K562 (cell line): ENCODE data around the gene CPA4. TPM values are rescaled to one million over a fixed set of nuclear protein-coding genes. Genes with fewer than 3 reads are reported as not detected.
A peak's percentile ranks its signal among the peaks of the same experiment; 100 is the strongest.

Experiments
- CEBPB ChIP-seq: fragments of 450-650 bp; IDR thresholded peaks from 2 replicates; pipeline ENCODE4 v1.6.1; 2016; ENCODE audit warnings: missing genetic modification characterization, missing compliant biosample characterization
- CEBPG ChIP-seq, 3 experiments: fragments of 200-800 bp in 1 of 3; sonication (Bioruptor generic) in 1 of 3; sonication (generic) in 1 of 3; formaldehyde crosslinking in 1 of 3; IDR thresholded peaks in 2 of 3; conservative IDR thresholded peaks in 1 of 3; 2 replicates each; pipeline versions ENCODE4 v1.6.1 to v1.8.0; 2016 to 2022; ENCODE audit warnings: missing compliant biosample characterization in 2 of 3, missing genetic modification characterization in 2 of 3, mild to moderate bottlenecking in 1 of 3, missing genetic modification reagents in 1 of 3
- CSDE1 ChIP-seq, 2 experiments: fragments of 450-650 bp; IDR thresholded peaks; 2 replicates each; pipeline ENCODE4 v1.6.1; 2016; ENCODE audit warnings: mild to moderate bottlenecking in 1 of 2
- DEAF1 ChIP-seq: fragments of 450-650 bp; formaldehyde crosslinking; IDR thresholded peaks from 2 replicates; pipeline ENCODE4 v1.4.0; 2020; ENCODE audit warnings: mild to moderate bottlenecking, moderate library complexity
- JUND ChIP-seq, 2 experiments: IDR thresholded peaks; 2 replicates in 1 of 2; 3 replicates in 1 of 2; pipeline ENCODE4 v1.6.1; 2011; ENCODE audit warnings: borderline replicate concordance in 2 of 2, low read depth in 2 of 2, low read length in 2 of 2, improper control_type of control experiment in 1 of 2, missing biosample characterization in 1 of 2, missing genetic modification characterization in 1 of 2, missing genetic modification reagents in 1 of 2
- RB1 ChIP-seq: fragments of 450-650 bp; IDR thresholded peaks from 2 replicates; pipeline ENCODE4 v1.6.1; 2017; ENCODE audit warnings: low read depth, mild to moderate bottlenecking
- TEAD4 ChIP-seq, 2 experiments: sonication (generic) in 1 of 2; formaldehyde crosslinking in 1 of 2; IDR thresholded peaks; 2 replicates each; pipeline versions ENCODE4 v1.6.1 to v1.8.0; 2012 to 2022; ENCODE audit warnings: borderline replicate concordance in 1 of 2, inconsistent platforms in 1 of 2, low read length in 1 of 2, mild to moderate bottlenecking in 1 of 2, missing genetic modification reagents in 1 of 2
- ZFX ChIP-seq: sonication (generic); formaldehyde crosslinking; IDR thresholded peaks from 2 replicates; pipeline ENCODE4 v1.8.0; 2022; ENCODE audit warnings: mild to moderate bottlenecking, missing genetic modification reagents, moderate library complexity
- ZNF316 ChIP-seq: fragments of 450-650 bp; IDR thresholded peaks from 2 replicates; pipeline ENCODE4 v1.6.1; 2016
- ZNF57 ChIP-seq: fragments of 450-650 bp; formaldehyde crosslinking; IDR thresholded peaks from 2 replicates; pipeline ENCODE4 v1.4.0; 2020; ENCODE audit warnings: mild to moderate bottlenecking, moderate library complexity
- polyA plus RNA-seq, 8 experiments: library from polyadenylated mRNA; depleted of rRNA in 4 of 8; stranded (reverse) in 5 of 8; unstranded in 3 of 8; fragments of >200 nt; fragmentation: Nextera tagmentation in 2 of 8; fragmentation: Illumina TruSeq in 1 of 8; extraction: Ambion mirVana in 2 of 8; extraction: Trizol in 1 of 8; gene quantifications; 2 replicates each; pipeline versions ENCODE4 v1.2.1 to v1.2.3, GENCODE V29; 2011 to 2014; ENCODE audit warnings: inconsistent platforms in 1 of 8, missing spikeins in 1 of 8
- total RNA-seq, 7 experiments: library from RNA; depleted of rRNA in 6 of 7; stranded (reverse); fragments of >200 nt in 6 of 7; fragmentation: Illumina TruSeq in 2 of 7; extraction: Trizol in 2 of 7; gene quantifications; 2 replicates each; pipeline versions ENCODE4 v1.2.1 to v1.2.3, GENCODE V29; 2011 to 2021; ENCODE audit warnings: low replicate concordance in 1 of 7

CPA4 gene
- total and polyA plus RNA-seq, 9 of the 15 experiments (the other 6 are each of a cell fraction or from before 2014, with no cell fraction given): not detected

DNA sequence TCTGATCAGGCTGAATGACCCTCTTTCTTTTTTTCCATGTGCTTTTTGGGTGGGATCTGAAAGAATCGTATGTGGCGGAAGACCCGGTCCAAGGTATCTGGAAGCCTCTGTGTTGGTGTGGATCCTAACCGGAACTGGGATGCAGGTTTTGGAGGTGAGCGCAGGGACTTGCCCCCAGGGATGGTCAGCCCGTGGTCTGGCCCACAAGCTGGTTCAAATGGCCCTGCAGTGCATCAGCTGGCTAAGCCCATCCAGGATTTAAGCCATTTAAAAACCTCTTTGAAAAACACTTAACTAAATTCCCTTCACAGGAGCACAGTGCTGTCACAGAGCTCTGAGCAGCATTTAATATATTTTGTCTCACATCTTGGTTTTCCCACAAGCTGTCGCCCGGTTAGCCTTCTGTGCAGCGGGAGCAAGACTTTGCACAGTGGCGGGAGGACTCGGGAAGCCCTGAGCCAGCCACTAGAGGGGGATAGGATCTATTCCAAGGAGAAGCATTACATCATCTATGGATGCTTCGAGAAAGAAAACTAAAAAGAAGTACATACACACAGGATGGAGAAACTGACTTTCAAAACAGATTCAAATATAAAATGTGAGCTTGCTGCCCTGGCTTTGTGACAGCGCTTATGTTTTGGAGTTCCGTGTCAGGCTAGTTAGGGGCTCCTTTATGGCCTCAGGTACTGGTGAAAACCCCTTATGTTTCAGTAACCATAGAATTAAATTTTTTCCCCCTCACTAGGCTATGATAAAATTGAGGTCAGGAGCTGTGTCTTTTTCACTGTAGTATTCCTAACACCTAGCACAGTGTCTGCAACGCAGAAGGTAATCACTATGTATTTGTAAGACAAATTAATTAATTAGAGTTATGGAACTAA is 15.0 kb upstream of the CPA4 start (continued):
- no peak for TF ChIP-seq ZNF57 (CRISPR knock-in tag)
- peak; percentile 52; the same call in 1 of the 2 replicates for TF ChIP-seq DEAF1 (CRISPR knock-in tag)
- TF ChIP-seq CEBPB (tag): peak; percentile 76
- TF ChIP-seq JUND (IDR thresholded peaks at IDR 0.05; ENCODE audit: borderline replicate concordance, low read depth, low read length): peak; percentile 93
- TF ChIP-seq JUND (tag; IDR thresholded peaks at IDR 0.05; ENCODE audit: borderline replicate concordance, low read depth, low read length): peak; percentile 96
- TF ChIP-seq RB1: 0 out of 2 replicates have a peak, but pooled peaks have one; percentile 10
- 0 out of 2 replicates have a peak, but pooled peaks have one; percentile 9 for TF ChIP-seq TEAD4 (IDR thresholded peaks at IDR 0.05; ENCODE audit: low read length)
- TF ChIP-seq TEAD4 (CRISPR knock-in tag; IDR thresholded peaks at IDR 0.05; ENCODE audit: borderline replicate concordance): no peak
- TF ChIP-seq ZNF316: no peak
- no peak for TF ChIP-seq ZFX (CRISPR knock-in tag)
- no peak for TF ChIP-seq CSDE1 (IDR thresholded peaks at IDR 0.05)
- peak; percentile 53; the same call in 1 of the 2 replicates for TF ChIP-seq CEBPG (CRISPR knock-in tag; IDR thresholded peaks at IDR 0.05)
- peak; percentile 76 to 88 for TF ChIP-seq CEBPG (tag; conservative IDR thresholded peaks at IDR 0.05 in 1 of 2, IDR thresholded peaks at IDR 0.05 in 1 of 2)
